ENCODE results near the gene MYL1.

MYL1 gene

DNA sequence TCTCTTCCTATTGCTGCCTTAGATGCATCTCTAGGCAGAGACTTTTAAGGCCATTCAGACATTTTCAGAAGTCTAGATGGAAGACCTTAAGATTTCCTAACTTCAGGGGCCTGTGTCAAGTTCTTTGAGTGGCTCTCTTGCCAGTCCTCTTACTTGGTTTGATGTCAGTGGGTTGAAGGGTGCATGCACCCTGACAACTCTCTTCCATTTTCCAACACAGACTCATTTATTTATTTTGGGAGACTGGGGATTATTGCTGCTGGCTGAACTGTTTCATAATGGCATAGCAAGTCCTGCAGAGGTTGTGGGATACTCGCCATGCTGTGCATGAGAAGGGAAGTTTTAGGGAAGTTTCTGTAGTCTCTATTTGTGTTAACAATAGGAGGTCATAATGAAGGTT lies 50.7 kb downstream of the MYL1 start:
- no peak for DNase-seq

DNA sequence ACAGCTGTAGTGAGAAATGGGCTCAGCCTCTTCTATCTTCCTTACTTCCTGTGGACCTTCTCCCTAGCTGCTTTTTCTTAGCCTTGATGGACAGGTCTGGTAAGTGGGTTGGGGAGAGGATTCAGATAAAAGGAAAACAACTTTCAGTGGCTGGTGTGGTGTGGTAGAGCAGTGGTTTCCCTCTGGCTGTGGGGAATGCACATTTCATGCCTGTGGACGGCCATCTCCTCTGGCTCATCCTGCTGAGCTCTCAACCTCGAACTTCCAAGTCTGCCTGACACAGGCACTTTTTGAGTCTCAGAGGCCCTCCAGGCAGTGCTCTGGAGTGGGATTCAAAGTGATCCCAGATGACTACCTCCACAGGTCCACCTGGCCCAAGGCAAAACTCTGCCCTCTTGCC lies 51.1 kb downstream of the MYL1 start:
- no peak for DNase-seq

DNA sequence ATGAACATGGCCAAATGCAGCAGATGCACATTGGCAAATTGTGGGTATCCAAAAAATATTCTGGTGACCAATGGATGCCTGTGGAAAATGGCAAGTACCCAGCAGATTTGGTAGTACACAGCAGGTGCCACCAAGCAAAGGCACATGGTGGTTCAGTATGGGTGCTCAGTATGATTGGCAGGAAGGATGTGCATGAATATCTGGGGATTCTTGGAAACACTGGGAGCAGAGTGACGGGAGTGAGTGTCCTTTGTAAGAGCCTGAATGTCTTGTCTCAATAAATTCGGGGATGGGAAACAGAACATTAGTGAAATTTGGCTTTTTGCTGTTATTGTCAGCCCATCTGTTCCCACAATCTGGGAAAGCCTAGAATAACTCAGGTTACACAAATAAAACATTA lies 52.9 kb downstream of the MYL1 start:
- DNase-seq: no peak

DNA sequence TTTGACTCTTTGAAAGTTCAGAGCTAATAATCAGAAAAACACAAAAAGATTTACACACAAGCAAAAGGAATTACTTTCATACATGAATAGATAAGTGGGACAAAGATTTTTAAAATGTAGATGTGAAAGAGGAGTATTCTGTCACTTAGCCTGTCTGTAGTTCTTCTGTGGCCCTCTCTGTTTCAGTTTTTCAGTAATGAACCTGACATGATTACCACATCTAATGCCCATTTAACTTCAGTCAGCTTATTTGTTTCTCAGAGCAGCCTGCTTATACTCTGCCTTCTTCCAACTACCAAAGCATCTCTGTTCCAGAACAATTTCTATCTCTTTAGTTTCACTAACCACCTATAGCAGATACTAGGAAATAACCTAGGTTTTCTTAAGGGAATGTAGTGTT lies 55.3 kb downstream of the MYL1 start:
- no peak for DNase-seq

DNA sequence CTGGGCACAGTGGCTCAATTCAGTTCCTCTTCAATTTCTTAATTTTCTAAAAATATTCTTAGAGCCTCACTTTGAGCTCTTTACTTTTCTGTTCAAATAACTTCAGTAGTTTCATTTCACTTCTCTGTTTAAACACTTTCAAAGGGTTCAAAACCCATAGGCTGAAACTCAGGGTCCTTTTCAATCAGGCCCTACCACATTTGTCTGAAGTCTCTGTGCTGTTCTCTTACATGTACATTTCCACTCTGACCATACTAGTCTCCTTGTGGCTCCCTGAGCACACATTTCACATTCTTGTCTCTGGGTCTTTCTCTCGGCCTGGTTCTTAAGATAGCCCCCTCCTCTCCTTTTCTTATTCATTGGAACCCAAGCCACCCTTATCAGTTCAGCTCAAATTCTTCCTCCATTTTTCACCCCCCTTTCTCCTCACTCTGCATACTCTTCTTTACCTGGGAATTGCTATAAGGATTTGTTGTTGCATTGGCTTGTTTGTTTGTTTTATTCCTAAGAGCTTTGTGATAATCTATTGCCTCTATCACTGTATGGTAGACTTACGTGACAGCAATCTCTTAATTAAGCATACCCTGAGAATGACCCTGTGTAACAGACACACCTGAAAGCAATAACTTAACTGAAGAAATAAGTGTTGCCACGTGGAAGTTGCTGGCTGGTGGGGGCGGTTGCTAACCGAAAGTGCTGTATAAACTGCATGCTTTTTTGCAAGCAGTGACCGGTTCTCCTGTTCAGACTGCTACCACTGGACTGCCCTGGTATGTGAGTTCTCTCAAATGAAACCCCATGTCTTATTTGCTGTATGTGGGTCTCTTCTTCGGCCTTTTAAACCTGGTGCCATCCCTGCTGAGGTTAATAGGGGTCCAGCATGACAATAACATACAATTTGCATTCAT lies 62.0 kb downstream of the MYL1 start:
- no peak for DNase-seq

DNA sequence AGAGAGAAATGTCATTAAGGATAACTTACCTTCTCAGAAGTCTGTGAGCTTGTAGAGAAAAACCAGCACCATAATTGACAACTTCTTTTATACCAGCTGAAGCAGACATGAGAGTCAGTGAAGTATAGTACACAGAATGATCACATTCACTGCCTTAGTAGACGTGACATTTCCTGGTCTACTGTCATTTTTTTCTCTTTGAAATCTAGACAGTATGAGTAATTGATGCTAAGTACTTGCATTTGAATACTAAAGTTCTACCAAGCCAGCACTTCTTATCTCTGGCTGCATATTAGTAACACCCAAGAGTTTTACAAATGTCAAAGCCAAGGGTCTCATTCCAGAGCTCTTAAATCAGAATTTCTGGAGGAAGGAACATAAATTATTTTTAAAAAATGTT lies 64.4 kb downstream of the MYL1 start:
- DNase-seq: no peak
